GM12878 (cell line): ENCODE measurements around the gene MYO1E. TPM values are rescaled to one million over a fixed set of nuclear protein-coding genes. Genes with fewer than 3 reads are reported as not detected.

Experiments used
- ATAC-seq: fragments of 200-7000 bp; cut with Tn5 transposase; 3 replicates; pipeline ENCODE4 v1.9.1; 2020; ENCODE audit warnings: mild to moderate bottlenecking, moderate library complexity
- BruUV-seq: library from RNA; stranded (reverse); fragments of 400-500 nt; replicated peaks from 2 replicates; lab custom pipeline; 2021; lab: Mats Ljungman, UMichigan
- CTCF ChIA-PET: fragments of 300-600 bp; sonication (Branson Sonifier 250); formaldehyde crosslinking; extraction: SDS; loops from one replicate; lab custom pipeline; 2021; ENCODE audit warnings: inconsistent platforms; lab: Yijun Ruan, JAX
- POLR2A ChIA-PET: fragments of 350-600 bp; formaldehyde crosslinking; extraction: SDS; loops from one replicate; lab custom pipeline; 2021; ENCODE audit warnings: inconsistent platforms; lab: Charles Lee
- RAD21 ChIA-PET: fragments of 300-600 bp; sonication (Branson Sonifier 250); formaldehyde crosslinking; loops from one replicate; lab custom pipeline; 2023; ENCODE audit warnings: antibody characterized with exemption; ENCODE audit not compliant: unreplicated experiment; lab: Charles Lee
- SMC1A ChIA-PET: fragments of 300-600 bp; sonication (Branson Sonifier 250); formaldehyde crosslinking; loops from one replicate; lab custom pipeline; 2023; ENCODE audit not compliant: unreplicated experiment, uncharacterized antibody; lab: Charles Lee
- DNase-seq: peaks from one replicate; pipeline ENCODE4 v3.0.0-alpha.2; 2011; ENCODE audit warnings: low read depth, low spot score
- FAIRE-seq: peaks from 3 replicates; lab custom pipeline; 2011; peaks lifted over from hg19 to GRCh38; lab: Jason Lieb, UNC
- H2AFZ ChIP-seq: 2 replicates; pipeline ENCODE4 v1.6.0; 2011; ENCODE audit warnings: low read depth, low read length, control low read depth; ENCODE audit not compliant: control insufficient read depth
- H3K27ac ChIP-seq: 2 replicates; pipeline ENCODE4 v1.5.1; 2011; ENCODE audit warnings: control low read depth; ENCODE audit not compliant: control insufficient read depth, insufficient read depth
- H3K27me3 ChIP-seq, 2 experiments: replicated peaks in 1 of 2; 2 replicates each; pipeline versions ENCODE4 v1.6.0 to v1.6.1; 2011; ENCODE audit warnings: low read length in 1 of 2; ENCODE audit not compliant: control insufficient read depth in 2 of 2, insufficient read depth in 2 of 2
- H3K36me3 ChIP-seq, 2 experiments: 2 replicates each; pipeline ENCODE4 v1.5.1; 2011; ENCODE audit warnings: low read length in 1 of 2; ENCODE audit not compliant: control insufficient read depth in 2 of 2, insufficient read depth in 2 of 2
- H3K4me1 ChIP-seq: 2 replicates; pipeline ENCODE4 v1.6.1; 2011; ENCODE audit warnings: mild to moderate bottlenecking, low read length, moderate library complexity, mixed read lengths; ENCODE audit not compliant: control insufficient read depth, insufficient read depth
- H3K4me2 ChIP-seq: 2 replicates; pipeline ENCODE4 v1.6.0; 2011; ENCODE audit warnings: control low read depth; ENCODE audit not compliant: control insufficient read depth, insufficient read depth
- H3K4me3 ChIP-seq: fragments of 200-600 bp; sonication (generic); 2 replicates; pipeline ENCODE4 v1.5.1; 2016
- H3K79me2 ChIP-seq: 2 replicates; pipeline ENCODE4 v1.6.0; 2011; ENCODE audit warnings: low read length; ENCODE audit not compliant: control insufficient read depth, insufficient read depth
- H3K9ac ChIP-seq: 2 replicates; pipeline ENCODE4 v1.8.0; 2011; ENCODE audit warnings: low read length, control low read depth, mixed read lengths; ENCODE audit not compliant: control insufficient read depth, insufficient read depth
- H3K9me3 ChIP-seq: replicated peaks from 3 replicates; pipeline ENCODE4 v1.5.1; 2011; ENCODE audit warnings: mild to moderate bottlenecking, low read length; ENCODE audit not compliant: control insufficient read depth, insufficient read depth
- H4K20me1 ChIP-seq: 2 replicates; pipeline ENCODE4 v1.6.0; 2011; ENCODE audit not compliant: control insufficient read depth, insufficient read depth
- CREM ChIP-seq: IDR thresholded peaks from 2 replicates; pipeline ENCODE4 v1.6.1; 2014; ENCODE audit warnings: antibody characterized with exemption, low read depth
- EGR1 ChIP-seq, 2 experiments: IDR thresholded peaks; 1 replicate in 1 of 2; 2 replicates in 1 of 2; pipeline ENCODE4 v1.6.1; 2011 to 2012; ENCODE audit warnings: low read depth in 2 of 2, low read length in 2 of 2, borderline replicate concordance in 1 of 2, mild to moderate bottlenecking in 1 of 2, moderate library complexity in 1 of 2
- FOXK2 ChIP-seq: fragments of 450-650 bp; IDR thresholded peaks from 2 replicates; pipeline ENCODE4 v1.6.1; 2017; ENCODE audit warnings: mild to moderate bottlenecking, moderate library complexity
- IKZF1 ChIP-seq: fragments of 450-650 bp; conservative IDR thresholded peaks from 2 replicates; pipeline ENCODE4 v1.6.1; 2017; ENCODE audit warnings: antibody characterized with exemption, mild to moderate bottlenecking
- KLF5 ChIP-seq: fragments of 450-650 bp; IDR thresholded peaks from 2 replicates; pipeline ENCODE4 v1.6.1; 2014; ENCODE audit warnings: mild to moderate bottlenecking; ENCODE audit not compliant: partially characterized antibody
- MEF2A ChIP-seq: IDR thresholded peaks from 2 replicates; pipeline ENCODE4 v1.6.1; 2011; ENCODE audit warnings: low read depth, mild to moderate bottlenecking, low read length, moderate library complexity; ENCODE audit not compliant: insufficient read depth
- MXI1 ChIP-seq: fragments of 150-350 bp; IDR thresholded peaks from 2 replicates; pipeline ENCODE4 v1.6.1; 2011; ENCODE audit warnings: low read depth, mild to moderate bottlenecking, inconsistent platforms, low read length, improper control_type of control experiment
- RUNX3 ChIP-seq: IDR thresholded peaks from 2 replicates; pipeline ENCODE4 v1.6.1; 2012; ENCODE audit warnings: low read length, inconsistent platforms
- SPI1 ChIP-seq: IDR thresholded peaks from 2 replicates; pipeline ENCODE4 v1.6.1; 2011; ENCODE audit warnings: low read depth, mild to moderate bottlenecking, low read length, moderate library complexity, borderline replicate concordance; ENCODE audit not compliant: insufficient read depth
- YY1 ChIP-seq: IDR thresholded peaks from 2 replicates; pipeline ENCODE4 v1.6.1; 2011; ENCODE audit warnings: low read depth, mild to moderate bottlenecking, low read length
- WGBS: methylation state at CpG from one replicate; pipeline ENCODE4 v1.1.6; 2016; ENCODE audit warnings: low lambda C conversion rate; ENCODE audit not compliant: insufficient replicate concordance, insufficient coverage; ENCODE audit errors: missing lambda C conversion rate; 5-methylcytosine and 5-hydroxymethylcytosine counted together
- in situ Hi-C: fragments of 300-500 bp; cut with MboI; formaldehyde crosslinking; loops from 9 replicates; pipeline ENCODE4 v1.14.3; 2018; ENCODE audit warnings: mixed read lengths
- intact Hi-C: fragments of 100-400 bp; cut with micrococcal nuclease; formaldehyde crosslinking; loops from one replicate; pipeline ENCODE4 v1.14.2; 2022; ENCODE audit not compliant: unreplicated experiment
- polyA plus RNA-seq, 11 experiments: library from polyadenylated mRNA; depleted of rRNA in 4 of 11; unstranded in 6 of 11; stranded (reverse) in 5 of 11; fragments of >200 nt; fragmentation: Nextera tagmentation in 4 of 11; fragmentation: Illumina TruSeq in 1 of 11; extraction: Ambion mirVana in 4 of 11; extraction: Trizol in 1 of 11; gene quantifications; 1 replicate in 1 of 11; 2 replicates in 10 of 11; pipeline versions ENCODE4 v1.2.1 to v1.2.3, GENCODE V29; 2011 to 2016; ENCODE audit warnings: inconsistent platforms in 2 of 11, missing spikeins in 2 of 11, low read depth in 1 of 11
- total RNA-seq, 4 experiments: library from RNA; depleted of rRNA in 3 of 4; stranded (reverse); fragments of >200 nt in 3 of 4; fragmentation: Illumina TruSeq in 1 of 4; extraction: Trizol in 1 of 4; gene quantifications; 2 replicates each; pipeline versions ENCODE4 v1.2.1 to v1.2.3, GENCODE V29; 2013 to 2021

Gene MYO1E
- total and polyA plus RNA-seq, 10 of the 15 experiments (the other 5 are each of a cell fraction or from before 2014, with no cell fraction given): 10.3 to 266 (median 64.9) TPM

DNA sequence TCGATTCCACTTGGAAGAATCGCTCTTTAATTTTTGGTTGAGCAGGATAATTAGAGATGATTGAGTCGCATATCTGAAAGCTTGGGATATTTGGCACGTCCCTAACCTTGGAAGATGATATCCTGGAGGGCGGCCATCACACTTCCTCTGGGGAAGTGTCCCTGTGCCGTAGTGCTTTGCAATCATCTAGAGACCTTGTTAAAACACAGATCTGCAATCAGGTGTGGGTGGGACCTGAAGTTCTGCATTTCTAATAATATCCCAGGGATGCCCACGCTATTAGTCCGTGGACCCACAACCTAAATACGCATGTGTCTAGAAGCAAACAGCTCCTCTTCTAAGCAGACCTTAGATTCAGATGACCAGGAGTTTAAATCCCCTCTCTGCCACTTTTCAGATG, 20.5 kb downstream of the MYO1E start:
- peaks cover 90% of the 10 kb centered on the region for H3K79me2 ChIP-seq
- FAIRE-seq: no peak

DNA sequence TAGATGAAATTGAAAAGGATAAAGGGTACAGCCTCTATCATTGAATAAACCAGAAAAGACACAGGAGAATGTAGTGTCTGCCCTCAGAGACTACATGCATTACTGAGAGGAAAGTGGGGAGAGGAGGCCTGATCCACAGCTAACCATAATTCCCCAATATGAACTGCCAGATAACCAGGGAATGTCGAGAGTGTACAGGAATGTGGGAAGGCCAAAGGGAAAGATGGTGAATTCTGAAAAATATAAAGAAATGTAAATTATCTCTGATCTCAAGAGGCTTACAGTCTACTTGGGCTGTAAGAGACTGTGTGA, 22.3 kb downstream of the MYO1E start:
- WGBS: 82% methylated on average over 1 of the region's 1 CpG
- no peak overlapping the region for H2AFZ ChIP-seq
- FAIRE-seq (no peak), DNase-seq (no peak), ATAC-seq (no peak)
- RAD21 ChIA-PET: no interaction called here
- peaks cover 4% of the 10 kb centered on the region; the same call in 1 of the 2 replicates for H4K20me1 ChIP-seq
- H3K27me3 ChIP-seq: no peaks in the 10 kb centered on the region
- intact Hi-C loops (no loop called here), in situ Hi-C loops (no loop called here)
- CTCF ChIA-PET: interaction anchor here (0.6 to 1.6 kb wide), 2 partner anchors 10 to 50 kb away, joined by 3 to 4 read pairs; no protein-coding TSS in a partner anchor
- TF ChIP-seq IKZF1: 0 out of 2 replicates have a peak, but pooled peaks have one; percentile 7
- no peak for TF ChIP-seq CREM
- H3K9ac ChIP-seq: no peak overlapping the region
- no peak overlapping the region for H3K4me2 ChIP-seq
- H3K9me3 ChIP-seq: no peaks in the 10 kb centered on the region
- peaks cover 0 to 5% of the 10 kb centered on the region in 2 experiments; a peak in 2 of 4 replicates for H3K36me3 ChIP-seq
- POLR2A ChIA-PET: interaction anchor here (0.6 to 1.5 kb wide), 2 partner anchors 17 to 62 kb away, joined by 3 to 4 read pairs; no protein-coding TSS in a partner anchor
- H3K4me3 ChIP-seq: no peak overlapping the region
- peaks cover 47% of the 10 kb centered on the region for H3K4me1 ChIP-seq
- peak overlapping the region; percentile 24; the same call in 1 of the 2 replicates for H3K27ac ChIP-seq
- SMC1A ChIA-PET: no interaction called here
- no TSS peak for BruUV-seq
- peaks cover 91% of the 10 kb centered on the region for H3K79me2 ChIP-seq

More for the DNA sequence above, 20.5 kb downstream of the MYO1E start:
- Histone ChIP-seq H3K9ac (no peak overlapping the region), H3K4me3 (no peak overlapping the region), H3K27ac (peak overlapping the region; percentile 56; the same call in 1 of the 2 replicates), H4K20me1 (peaks cover 4% of the 10 kb centered on the region; the same call in 1 of the 2 replicates), H3K4me2 (peak overlapping the region; percentile 49), H3K27me3 (no peaks in the 10 kb centered on the region), H3K36me3 (0 out of 4 replicates have a peak, but pooled peaks cover 0 to 2% of the 10 kb centered on the region in 2 experiments), H3K4me1 (peaks cover 60% of the 10 kb centered on the region), H3K9me3 (no peaks in the 10 kb centered on the region), H2AFZ (no peak overlapping the region)
- no TSS peak for BruUV-seq
- intact Hi-C loops (no loop called here), in situ Hi-C loops (no loop called here)
- WGBS: 51% methylated on average over 9 of the region's 9 CpGs
- TF ChIP-seq EGR1 (IDR thresholded peaks at IDR 0.05; ENCODE audit: borderline replicate concordance in 1 of 2, low read depth in 2 of 2, low read length in 2 of 2): peak in 1 of 2 experiments; percentile 21; a peak in 1 of 3 replicates
- TF ChIP-seq KLF5: no peak
- no peak for TF ChIP-seq MXI1
- 0 out of 2 replicates have a peak, but pooled peaks have one; percentile 25 for TF ChIP-seq YY1
- TF ChIP-seq FOXK2: no peak
- TF ChIP-seq SPI1: 0 out of 2 replicates have a peak, but pooled peaks have one; percentile 34
- peak; percentile 63; the same call in 1 of the 2 replicates for TF ChIP-seq MEF2A
- peak; percentile 32 for TF ChIP-seq RUNX3
- ChIA-PET POLR2A (no interaction called here), RAD21 (no interaction called here), SMC1A (interaction anchor here (0.8 to 2.1 kb wide), 5 partner anchors 9 to 44 kb away, joined by 3 to 8 read pairs (median 4); no protein-coding TSS in a partner anchor), CTCF (no interaction called here)
- no peak for DNase-seq
- ATAC-seq: no peak
